Regular cardiac myocyte (primary cell): ENCODE data around the gene COASY. TPM values are rescaled to one million over a fixed set of nuclear protein-coding genes. Genes with fewer than 3 reads are reported as not detected.

Source experiments
- total RNA-seq: library from RNA; depleted of rRNA; stranded (reverse); fragments of >200 nt; gene quantifications from 2 replicates; pipeline ENCODE4 v1.2.3, GENCODE V29; 2014

COASY gene
- total RNA-seq = 7.0 and 18.6 TPM in 2 replicates

GRCh38 chr17:42561897-42562387, at the start of gene COASY:
COASY (plus strand) TSS chr17:42562148; CDS start chr17:42562623, 475 bp downstream.

GRCh38 chr17:42536048-42536371, 25.9 kb upstream of the COASY start, which contains the start of gene NAGLU:
NAGLU (plus strand) TSS chr17:42536241; CDS start chr17:42536273, 32 bp downstream.

GRCh38 chr17:42552736-42553135, 9.2 kb upstream of the COASY start, which contains the start of gene HSD17B1:
HSD17B1 (plus strand) TSS chr17:42552923; CDS start chr17:42552934, 11 bp downstream.

GRCh38 chr17:42566883-42567573, 5.1 kb downstream of the COASY start, which contains the start of gene MLX:
MLX (plus strand) TSS chr17:42567100; CDS start chr17:42567125, 25 bp downstream.

GRCh38 chr17:42577532-42578281, 15.8 kb downstream of the COASY start, which contains the start of gene PSMC3IP:
PSMC3IP (minus strand) TSS chr17:42577729; CDS start chr17:42577686, 43 bp downstream.

GRCh38 chr17:42609182-42609813, 47.4 kb downstream of the COASY start, which contains the start of the genes RETREG3 and TUBG1:
RETREG3 (minus strand) TSS chr17:42609374; CDS start chr17:42609324, 50 bp downstream.
TUBG1 (plus strand) TSS chr17:42609683; CDS start chr17:42609738, 55 bp downstream.

Other genes with a start within 250 kb of the COASY start
- 99.5 and 101 TPM in 2 replicates for gene STAT3, start 173.7 kb upstream of the COASY start, total RNA-seq
- gene CAVIN1, start 138.9 kb upstream of the COASY start, total RNA-seq = 691 and 1,245 TPM in 2 replicates
- gene ATP6V0A1, start 103.3 kb upstream of the COASY start, total RNA-seq = 31.2 and 73.6 TPM in 2 replicates
- 24.3 and 50.7 TPM in 2 replicates for gene NAGLU, start 25.9 kb upstream of the COASY start, total RNA-seq
- gene HSD17B1, start 9.2 kb upstream of the COASY start, total RNA-seq = 5.4 and 8.6 TPM in 2 replicates
- gene MLX, start 5.0 kb downstream of the COASY start, total RNA-seq = 32.1 and 65.4 TPM in 2 replicates
- gene PSMC3IP, start 15.6 kb downstream of the COASY start, total RNA-seq = 2.3 and 16.3 TPM in 2 replicates
- 73.0 and 74.8 TPM in 2 replicates for gene RETREG3, start 47.2 kb downstream of the COASY start, total RNA-seq
- 20.3 and 42.2 TPM in 2 replicates for gene TUBG1, start 47.5 kb downstream of the COASY start, total RNA-seq
- 4.8 and 11.6 TPM in 2 replicates for gene TUBG2, start 97.1 kb downstream of the COASY start, total RNA-seq
- 10.7 and 11.6 TPM in 2 replicates for gene PLEKHH3, start 114.8 kb downstream of the COASY start, total RNA-seq
- 3.6 and 6.8 TPM in 2 replicates for gene CCR10, start 119.7 kb downstream of the COASY start, total RNA-seq
- 15.0 and 20.6 TPM in 2 replicates for gene CNTNAP1, start 120.4 kb downstream of the COASY start, total RNA-seq
- gene EZH1, start 182.9 kb downstream of the COASY start, total RNA-seq = 7.7 and 20.0 TPM in 2 replicates
- gene RAMP2, start 199.1 kb downstream of the COASY start, total RNA-seq = under 0.01 and 0.58 TPM in 2 replicates
- gene VPS25, start 211.3 kb downstream of the COASY start, total RNA-seq = 65.7 and 92.6 TPM in 2 replicates
- gene WNK4, start 218.5 kb downstream of the COASY start, total RNA-seq = 3.5 and 4.5 TPM in 2 replicates
- gene COA3, start 236.6 kb downstream of the COASY start, total RNA-seq = 48.8 and 70.4 TPM in 2 replicates
- under 0.01 and 0.19 TPM in 2 replicates for gene CNTD1, start 236.7 kb downstream of the COASY start, total RNA-seq